EH (cell line): ENCODE measurements around the gene FLNB.
"Not testable (repeated sequence)": the region's sequence is repeated elsewhere in the genome, so short reads cannot be mapped to it uniquely, and the experiment has no call there.

Experiments
- DNase-seq: peaks from one replicate; pipeline ENCODE4 v3.0.0-alpha.2; 2015; ENCODE audit warnings: low read depth

Gene FLNB

DNA sequence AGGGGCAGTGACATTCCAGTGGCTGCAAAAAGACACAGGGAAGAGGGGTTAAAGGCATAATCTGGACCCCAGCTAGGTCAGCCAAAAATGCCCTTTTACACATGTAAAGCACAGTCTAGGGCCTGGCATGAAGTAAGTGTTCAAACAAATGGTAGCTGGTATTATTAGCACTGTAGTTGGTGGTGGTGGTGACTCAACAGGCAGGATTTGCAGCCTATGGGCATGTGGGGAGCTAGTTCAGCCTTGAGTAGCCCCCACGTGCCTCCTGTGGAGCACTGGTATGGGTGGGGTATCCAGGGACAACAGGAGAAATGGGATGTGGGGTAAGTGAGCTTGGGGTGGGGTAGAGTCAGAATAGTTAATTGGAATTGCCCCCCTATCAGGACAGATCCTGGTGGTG, 175.0 kb downstream of the FLNB start:
- DNase-seq: no peak

DNA sequence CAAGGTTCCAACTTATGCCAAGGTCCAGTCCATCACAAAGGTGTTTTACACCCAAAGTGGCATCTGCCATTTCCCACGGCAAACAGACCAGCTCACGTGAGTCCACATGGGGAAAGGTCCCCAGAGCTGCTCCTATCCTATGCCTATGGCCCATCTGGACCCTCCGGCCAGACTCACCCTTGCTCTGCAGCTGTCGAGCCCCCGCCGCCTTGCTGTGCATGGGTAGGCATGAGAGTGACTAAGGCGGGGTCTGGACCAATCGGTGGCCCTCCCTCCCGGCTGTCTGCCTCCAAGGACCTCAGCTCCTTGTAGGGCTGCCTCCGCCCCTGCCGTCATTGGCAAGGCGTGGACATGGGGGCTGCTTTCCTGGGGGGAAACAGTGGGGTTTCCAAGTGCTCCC, 175.7 kb downstream of the FLNB start:
- DNase-seq: no peak

DNA sequence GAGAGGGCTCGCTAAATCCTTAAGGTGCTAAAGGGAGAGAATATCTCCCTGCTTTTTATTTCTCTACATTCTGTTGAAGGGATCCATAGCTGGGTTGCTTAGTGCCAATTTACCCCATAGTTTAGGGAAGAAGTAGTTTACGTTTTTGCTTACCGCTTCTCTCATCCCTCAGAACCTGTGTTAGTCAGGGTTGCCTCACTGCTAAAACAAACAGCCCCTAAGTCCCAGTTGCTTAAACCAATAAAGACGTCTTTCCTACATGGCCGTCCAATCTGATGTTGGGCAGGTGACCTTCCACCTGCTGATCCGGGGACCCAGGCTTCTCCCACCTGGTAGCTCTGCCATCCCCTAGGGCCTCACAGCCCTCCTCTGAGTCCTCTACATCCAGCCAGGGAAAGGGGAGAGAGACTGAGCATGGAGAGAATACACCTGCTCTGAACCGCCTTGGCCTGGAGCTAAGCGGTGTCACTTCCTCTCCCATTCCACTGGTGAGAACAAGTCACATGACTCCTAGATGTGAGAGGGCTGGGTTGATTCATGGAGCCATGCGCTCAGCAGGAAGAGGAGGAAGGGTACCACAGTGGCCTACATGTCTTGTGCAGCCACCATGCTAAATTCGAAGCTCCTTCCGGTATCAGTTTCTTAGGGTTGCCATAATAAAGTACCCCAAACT, 176.2 kb downstream of the FLNB start:
- no peak for DNase-seq

DNA sequence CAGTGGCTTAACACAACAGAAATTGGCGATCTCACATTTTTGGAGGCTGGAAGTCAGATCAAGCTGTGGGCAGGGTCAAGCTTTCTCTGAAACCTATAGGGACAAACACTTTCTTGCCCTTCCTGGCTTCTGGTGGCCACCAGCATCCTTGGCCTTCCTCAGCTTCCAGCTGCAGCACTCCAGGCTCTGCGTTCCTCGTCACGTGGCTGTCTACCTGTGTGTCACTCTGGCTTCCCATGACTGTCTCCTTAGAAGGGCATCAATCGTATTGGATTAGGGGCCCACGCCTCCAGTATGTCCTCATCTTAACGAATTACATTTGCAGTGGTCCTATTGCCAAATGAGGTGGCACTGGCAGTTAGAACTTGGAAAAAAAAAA, 176.7 kb downstream of the FLNB start:
- no peak for DNase-seq

DNA sequence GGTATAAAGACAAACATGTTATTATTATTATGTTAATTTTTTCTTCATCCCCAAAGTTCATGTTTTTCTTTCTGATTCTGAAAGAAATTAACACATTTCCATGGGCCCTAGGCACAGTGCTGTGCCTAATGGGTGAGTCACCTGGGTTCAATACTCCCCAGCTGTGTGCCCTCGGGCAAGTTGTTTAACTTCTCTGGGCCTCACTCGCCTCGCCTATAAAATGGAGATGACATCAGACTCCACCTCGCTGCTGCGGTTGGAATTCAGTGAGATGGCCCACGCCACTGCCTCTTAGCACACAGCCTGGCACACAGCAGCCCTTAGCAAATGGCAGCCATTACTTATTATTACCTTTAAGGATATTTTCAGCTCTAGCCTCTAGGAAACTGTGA, 179.9 kb downstream of the FLNB start:
- DNase-seq: peak; percentile 72

DNA sequence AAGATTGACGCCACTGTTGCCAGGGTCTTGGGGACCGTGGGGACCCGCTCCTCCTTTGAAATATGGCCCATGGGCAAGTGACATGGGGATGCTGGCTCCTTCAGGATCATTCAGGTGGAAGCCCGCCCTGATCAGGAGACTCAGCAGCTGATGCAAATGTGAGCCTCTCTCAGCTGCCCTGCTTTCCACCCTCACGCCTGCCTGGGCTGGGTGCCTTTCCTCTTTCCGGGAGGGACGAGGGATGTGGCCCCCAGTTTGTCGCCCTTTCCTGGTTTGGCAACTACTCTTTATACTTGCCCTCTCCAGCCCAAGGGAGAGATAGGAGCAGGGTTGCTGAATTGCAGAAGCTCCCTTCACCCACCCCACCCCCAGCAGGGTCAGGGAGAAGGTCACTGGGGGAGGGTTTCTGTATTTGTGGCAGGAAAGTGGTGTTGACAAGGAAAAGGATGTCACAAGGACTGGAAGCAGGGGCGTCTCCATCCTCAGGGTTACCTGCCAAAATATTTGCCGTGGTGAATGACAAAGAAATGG, 180.8 kb downstream of the FLNB start:
- DNase-seq: no peak

DNA sequence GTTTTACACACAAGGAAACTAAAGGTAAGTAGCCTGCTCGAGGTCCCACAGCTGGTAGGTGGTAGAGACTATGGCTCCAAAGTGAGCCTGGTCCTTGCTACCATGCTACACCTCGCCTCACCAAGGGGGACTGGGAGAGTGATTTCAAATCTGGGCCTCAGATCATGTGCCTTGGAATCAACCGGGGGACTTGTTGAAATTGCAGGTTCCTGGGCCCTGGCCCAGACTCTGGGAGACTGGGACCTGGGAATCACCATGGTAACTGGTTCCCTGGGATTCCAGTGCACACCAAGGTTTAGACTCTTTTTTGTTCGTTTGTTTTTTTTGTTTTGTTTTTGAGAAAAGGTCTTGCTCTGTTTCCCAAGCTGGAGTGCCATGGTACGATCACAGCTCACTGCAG, 181.5 kb downstream of the FLNB start:
- DNase-seq: no peak

DNA sequence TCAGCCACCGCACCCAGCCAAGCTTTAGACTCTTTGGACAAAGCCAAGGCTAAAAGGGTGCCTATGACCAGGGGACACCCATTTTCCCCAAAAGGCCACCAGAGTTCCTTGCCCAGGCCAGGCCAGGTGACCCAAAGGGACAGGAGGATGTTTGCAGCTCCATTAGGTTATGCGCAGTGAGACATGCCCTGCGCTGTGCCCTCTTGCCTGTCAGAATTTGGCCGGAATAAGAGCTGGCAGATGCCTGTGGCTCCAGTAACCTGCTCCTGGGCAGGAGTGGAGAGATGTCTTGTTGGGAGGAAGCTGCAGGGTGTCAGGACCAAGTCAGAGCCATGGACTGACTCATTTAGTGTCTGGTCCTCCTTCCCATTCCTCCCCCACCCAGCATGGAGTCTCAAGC, 182.1 kb downstream of the FLNB start:
- peak; percentile 20 for DNase-seq

DNA sequence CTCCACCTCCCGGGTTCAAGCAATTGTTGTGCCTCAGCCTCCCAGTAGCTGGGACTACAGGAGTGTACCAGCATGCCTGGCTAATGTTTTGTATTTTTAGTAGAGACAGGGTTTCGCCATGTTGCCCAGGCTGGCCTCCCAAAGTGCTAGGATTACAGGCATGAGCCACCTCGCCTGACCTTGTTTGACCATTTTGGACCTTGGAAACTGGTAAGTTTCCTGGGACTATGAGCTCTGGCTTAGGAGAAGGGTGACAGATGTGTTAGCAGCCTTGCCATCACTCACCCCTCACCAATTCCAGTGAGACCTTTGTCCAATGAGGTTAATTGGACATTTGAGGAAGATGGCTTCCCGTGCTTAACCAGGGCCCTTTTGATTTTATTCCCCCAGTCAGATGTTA, 182.7 kb downstream of the FLNB start:
- DNase-seq: no peak

DNA sequence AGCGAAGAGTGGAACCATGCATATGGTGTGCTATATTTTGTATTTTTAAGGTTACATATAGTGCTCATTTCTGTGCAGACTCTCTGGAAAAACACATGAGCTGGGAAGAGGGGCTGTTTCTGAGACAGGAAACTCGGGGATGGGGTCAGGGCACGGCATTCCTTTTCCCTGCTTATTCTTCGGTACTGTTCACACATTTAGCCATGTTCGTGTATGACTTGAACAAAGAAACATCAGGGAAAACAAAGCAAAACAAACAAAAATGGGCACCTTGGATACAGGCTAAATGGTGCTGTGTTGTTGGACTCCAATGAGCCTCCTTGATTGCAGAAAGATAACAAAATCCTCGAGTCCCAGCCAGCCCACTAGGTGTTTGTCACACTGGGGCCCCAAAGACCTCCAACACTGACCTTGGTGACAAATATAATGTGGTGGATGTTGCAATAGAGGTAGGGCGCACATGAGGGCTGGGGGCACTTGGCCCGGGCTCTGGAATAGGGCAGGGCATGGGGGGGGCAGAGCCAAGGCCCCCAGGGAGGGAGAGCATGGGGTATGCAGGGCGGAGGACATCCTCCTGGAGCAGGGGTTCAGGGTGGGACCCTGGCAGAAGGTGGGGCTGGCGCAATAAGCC, 183.3 kb downstream of the FLNB start:
- DNase-seq: no peak

DNA sequence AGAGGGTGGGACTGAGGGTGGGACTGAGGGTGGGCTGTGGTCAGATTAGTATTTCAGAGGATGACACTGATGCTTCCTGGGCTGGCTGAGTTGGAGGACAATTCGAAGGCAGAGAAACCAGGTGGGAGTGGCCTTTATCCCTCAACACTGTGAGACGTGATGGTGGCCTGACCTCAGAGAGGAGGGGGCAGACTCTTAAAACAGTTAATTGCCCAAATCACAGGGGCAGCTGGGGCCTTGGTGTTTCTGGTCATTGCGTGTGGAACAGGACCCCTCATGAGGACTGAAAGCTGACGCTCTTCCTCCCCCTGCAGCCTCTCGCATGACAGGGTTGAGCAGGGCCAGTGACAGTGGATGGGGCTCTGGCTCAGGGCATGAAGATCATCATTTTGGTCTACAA, 183.8 kb downstream of the FLNB start:
- DNase-seq: no peak

DNA sequence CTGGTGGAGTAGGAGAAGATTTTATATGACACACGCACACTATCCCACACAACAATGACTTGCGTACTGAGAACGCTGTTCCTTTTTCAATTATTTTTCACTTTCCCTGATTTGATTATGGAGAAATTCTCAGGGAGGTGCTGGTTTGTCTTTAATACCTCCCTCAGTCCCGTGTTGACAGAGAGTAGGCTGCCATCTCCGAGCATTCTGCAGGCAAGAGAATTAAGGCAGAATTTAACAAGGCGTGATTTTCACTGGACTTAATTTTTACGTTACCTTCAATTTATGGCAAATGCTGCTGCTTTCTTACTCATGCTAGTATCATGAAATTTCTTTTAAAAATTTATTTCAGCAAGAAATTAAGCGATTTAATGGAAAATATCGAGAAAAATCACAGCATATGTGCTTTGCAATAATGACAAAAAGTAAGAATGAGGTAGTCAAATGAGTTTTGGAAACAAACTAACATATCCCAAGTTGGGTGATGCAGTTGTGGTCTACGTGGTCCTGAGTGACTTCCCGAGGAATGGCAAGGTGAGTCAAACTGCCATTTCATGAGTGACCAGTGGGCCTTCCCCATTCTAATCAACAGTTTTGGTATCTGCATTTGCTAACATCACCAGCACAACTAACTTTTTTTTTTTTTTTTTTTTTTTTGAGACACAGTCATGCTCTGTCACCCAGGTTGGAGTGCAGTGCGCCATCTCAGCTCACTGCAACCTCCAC, 185.6 kb downstream of the FLNB start:
- no peak for DNase-seq

DNA sequence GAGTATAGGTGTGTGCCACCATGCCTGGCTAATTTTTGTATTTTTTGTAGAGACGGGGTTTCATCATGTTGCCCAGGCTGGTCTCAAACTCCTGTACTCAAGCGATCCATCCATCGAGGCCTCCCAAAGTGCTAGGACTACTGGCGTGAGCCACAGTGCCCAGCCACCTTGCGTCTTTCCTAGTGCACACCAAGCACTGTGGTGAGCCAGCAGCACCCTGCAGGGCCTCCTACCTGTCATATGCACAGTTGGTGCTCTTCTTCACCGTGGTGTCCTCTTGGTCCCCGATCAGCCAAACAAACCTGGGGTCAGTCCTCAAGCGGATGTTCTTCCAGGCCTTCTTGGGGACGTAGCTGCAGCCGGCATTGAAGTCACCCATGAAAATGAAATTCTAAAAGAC, 189.4 kb downstream of the FLNB start:
- DNase-seq: no peak

DNA sequence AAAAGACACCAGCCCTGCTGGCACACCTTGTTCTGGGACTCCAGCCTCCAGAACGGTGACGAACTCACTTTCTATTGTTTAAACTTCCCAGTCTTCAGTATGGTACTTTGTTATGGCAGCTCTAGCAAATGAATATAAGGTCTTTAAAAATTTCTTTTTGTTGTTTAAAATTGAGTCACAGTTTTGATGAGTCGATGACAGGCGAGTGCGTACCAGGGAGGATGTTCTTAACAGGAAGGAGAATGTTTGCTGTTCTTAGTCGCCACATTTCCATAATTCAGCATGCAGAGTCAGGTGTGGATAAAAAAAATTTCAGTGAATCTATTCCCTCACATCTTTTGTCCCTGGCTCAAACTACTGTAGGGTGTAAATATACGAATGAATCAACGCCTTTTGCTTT, 190.1 kb downstream of the FLNB start:
- DNase-seq: no peak

DNA sequence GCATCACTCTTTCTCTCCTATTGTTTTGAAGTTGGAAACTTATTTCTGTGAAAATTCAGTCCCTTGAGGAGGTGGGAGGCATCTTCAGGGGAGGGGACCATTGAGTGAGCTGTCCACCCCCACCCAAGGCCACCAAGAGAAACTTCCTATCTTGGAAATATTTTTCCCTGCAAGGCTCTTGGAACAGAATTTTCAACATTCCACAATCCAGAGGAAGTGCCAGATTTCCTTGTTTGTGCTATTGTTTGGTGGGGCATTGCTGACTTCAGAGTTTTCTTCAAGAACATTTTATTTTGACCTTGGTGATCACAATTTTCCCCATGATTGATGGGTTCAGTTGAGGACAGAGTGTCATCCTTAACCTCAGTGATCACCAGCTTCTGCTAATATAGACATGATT, 190.6 kb downstream of the FLNB start:
- DNase-seq: peak; percentile 29

DNA sequence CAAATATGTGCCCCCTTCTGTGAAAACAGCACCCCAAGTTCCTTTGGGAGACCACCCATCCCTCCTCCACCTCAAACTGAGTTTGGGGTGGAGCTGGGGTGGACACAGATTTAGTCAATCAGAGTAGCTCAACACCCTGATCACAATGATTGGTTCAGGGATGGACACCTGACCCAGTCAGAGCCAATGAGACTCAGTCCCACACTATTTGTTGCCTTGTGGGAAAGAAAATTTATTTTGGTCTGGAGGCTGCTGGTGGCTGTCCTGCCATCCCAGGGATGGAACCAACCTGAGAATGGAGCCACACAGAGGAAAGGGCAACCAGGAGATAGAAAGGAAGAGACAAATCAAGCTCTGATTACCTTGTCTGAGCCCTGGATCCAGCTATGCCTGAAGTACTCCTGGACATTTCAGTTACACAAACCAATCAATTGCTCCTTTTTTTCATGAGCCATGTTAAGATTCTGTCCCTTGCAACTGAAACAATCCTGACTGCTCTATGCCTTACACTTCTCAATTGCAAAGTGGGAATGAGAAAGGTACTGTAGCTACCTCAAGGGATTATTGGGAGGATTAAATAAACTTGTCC, 192.0 kb downstream of the FLNB start:
- DNase-seq: no peak

DNA sequence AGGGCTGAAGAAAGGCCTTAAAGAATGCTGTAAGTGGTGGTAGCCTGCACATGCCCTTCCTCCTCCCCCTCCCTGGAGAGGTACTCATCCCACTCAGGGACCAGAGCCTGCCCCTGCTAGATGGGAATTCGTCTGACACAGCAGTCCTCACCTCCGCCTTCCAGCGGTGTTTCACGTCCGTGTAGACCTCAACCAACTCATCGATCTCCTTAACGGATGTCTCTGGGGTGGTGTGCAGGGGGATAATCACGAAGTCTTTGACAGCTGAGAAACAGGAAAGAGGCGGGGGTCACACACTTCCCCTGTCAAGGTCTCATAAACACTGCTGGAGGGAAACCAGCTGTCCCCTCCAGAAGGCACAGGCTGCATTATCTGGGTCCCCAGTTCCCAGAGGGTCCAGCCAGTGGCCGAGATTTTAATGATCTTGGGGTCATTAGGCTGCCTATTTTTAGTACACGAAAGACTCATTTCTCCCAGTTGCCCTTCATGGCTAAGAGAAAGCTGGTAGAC, 192.7 kb downstream of the FLNB start:
- no peak for DNase-seq

DNA sequence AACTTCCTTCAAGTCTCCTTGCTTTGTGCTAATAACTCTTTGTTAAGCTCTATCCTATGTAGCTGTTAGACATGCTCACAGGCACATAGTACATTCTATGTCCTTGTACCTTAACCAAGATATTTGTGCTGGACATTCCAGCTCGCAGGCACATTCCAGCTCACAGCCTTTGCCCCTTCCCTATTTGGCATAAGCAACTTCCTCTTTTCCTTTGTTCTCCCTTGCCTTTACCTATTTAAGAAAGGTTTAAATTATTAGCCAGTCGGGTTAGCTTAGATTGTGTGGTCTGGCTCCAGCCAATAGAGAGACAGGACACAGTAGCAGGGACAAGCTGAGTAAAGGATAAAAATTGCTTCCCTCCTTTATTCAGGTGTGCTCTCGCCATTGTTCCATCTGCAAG, 193.2 kb downstream of the FLNB start:
- DNase-seq: not testable (repeated sequence)

DNA sequence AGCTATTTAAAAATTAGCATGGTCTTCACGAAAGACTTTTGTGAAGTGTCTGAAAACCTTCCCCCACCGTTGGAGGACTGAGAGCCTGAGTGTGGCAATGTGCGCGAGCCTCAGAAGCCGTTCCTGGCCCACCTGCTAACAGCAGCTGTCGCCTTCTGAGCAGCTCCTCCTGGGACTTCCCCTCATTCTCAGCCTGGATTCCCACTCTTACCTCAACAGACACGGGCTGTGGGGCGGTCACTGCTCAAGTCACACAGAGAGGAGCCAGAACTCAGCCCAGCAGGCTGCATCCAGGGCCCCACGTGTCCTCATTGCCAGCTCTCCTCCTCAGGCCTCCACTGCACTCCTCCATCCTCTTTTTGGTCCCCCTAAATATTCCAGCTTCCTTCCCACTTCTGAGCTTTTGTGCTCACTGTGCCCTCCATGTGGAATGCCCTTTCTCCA, 194.7 kb downstream of the FLNB start:
- no peak for DNase-seq

DNA sequence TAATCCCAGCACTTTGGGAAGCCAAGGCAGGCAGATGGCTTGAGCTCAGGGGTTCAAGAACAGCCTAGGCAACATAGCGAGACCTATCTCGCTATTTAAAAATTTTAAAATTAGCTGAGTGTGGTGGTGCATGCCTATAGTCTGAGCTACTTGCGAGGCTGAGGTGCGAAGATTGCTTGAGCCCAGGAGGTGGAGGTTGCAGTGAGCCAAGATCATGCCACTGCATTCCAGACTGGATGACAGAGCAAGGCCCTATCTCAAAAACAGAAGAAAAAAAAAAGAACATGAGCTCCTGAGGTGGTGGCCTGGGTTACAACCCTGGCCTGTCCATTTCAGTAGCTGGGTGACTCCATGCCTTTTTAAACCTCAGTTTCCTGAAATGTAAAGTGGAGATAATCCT, 195.3 kb downstream of the FLNB start:
- peak; percentile 37 for DNase-seq

DNA sequence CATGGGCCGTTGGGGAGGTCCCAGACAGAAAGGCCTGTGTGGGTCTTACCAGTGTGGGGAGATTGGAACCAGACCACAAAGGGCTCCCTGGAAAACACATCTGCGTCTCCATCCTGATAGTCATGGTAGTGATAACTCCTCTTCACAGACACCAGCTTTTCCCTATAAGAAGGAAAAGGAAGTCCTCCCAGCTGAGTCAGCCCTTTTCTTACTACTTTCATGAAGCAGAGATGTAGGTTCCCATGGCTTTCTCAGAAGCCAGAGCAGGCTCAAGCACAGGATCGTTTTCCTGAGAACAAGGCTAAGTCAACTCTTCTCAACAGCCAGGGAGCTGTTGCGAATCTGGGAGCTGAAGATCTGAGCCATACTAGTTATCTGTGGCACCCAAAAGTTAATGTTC, 196.5 kb downstream of the FLNB start:
- DNase-seq: no peak

DNA sequence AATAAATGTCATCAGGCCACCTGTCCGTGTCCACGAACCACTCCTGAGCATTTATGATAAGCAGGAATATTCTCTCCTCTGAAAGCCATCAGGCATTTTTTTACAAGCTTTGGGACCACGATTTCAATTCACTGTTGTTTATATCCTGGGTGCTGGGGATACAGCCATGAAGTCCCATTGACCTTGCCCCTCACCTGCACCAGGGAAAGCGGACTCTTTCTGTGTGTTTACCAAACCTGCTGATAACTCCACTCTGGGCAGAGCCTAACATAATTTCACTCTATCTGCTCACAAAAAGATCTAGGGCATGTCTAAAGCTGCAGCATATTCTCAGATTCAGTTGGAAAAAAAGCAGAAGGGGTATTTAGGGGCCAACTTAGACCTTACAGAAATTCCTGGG, 197.8 kb downstream of the FLNB start:
- no peak for DNase-seq
